IPS-NIHi7 (cell line): ENCODE measurements around the gene CXCL10.

Experiments
- DNase-seq: peaks from one replicate; pipeline ENCODE4 v3.0.0; 2012; ENCODE audit warnings: mixed read lengths; ENCODE audit errors: extremely low spot score

Gene CXCL10

GRCh38 chr4:75992462-75992861, 30.8 kb downstream of the CXCL10 start:
- no peak for DNase-seq

GRCh38 chr4:75989846-75990528, 33.3 kb downstream of the CXCL10 start:
- DNase-seq, result no peak

GRCh38 chr4:75985116-75985515, 38.2 kb downstream of the CXCL10 start:
- no peak for DNase-seq

- DNase-seq, result no peak
Observed at GRCh38 chr4:75980576-75980975, 42.7 kb downstream of the CXCL10 start.

GRCh38 chr4:75976177-75976576, 47.1 kb downstream of the CXCL10 start:
- no peak for DNase-seq

- no peak for DNase-seq
Observed at GRCh38 chr4:75973766-75974165, 49.5 kb downstream of the CXCL10 start.
